ENCODE measurements around the gene PHKA2.
A peak's percentile ranks its signal among the peaks of the same experiment; 100 is the strongest.

The PHKA2 gene

DNA sequence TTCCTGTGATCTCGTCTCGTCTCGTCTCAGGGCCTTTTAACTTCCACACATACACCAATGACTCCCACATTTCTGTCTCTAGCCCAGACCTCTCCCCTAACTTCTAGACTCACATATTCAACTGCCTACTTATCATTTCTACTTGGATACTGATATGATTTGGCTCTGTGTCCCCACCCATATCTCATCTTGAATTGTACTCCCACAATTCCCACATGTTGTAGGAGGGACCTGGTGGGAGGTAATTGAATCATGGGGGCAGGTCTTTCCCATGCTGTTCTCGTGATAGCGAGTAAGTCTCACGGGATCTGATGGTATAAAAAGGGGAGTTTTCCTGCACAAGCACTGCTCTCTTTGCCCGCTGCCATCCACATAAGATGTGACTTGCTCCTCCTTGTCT, 8.9 kb downstream of the PHKA2 start:
- DNase-seq, result no peak

- peak in 3 of 14 donors; percentile 1 to 3 (median 2) for DNase-seq
Measured at GRCh38 chrX:18973527-18974192, 10.3 kb downstream of the PHKA2 start.

GRCh38 chrX:18971506-18971905, 12.4 kb downstream of the PHKA2 start:
- DNase-seq, result no peak

GRCh38 chrX:18970465-18970864, 13.4 kb downstream of the PHKA2 start:
- no peak for DNase-seq

GRCh38 chrX:18966624-18967023, 17.3 kb downstream of the PHKA2 start:
- peak in 1 of 14 donors; percentile 6 for DNase-seq

DNA sequence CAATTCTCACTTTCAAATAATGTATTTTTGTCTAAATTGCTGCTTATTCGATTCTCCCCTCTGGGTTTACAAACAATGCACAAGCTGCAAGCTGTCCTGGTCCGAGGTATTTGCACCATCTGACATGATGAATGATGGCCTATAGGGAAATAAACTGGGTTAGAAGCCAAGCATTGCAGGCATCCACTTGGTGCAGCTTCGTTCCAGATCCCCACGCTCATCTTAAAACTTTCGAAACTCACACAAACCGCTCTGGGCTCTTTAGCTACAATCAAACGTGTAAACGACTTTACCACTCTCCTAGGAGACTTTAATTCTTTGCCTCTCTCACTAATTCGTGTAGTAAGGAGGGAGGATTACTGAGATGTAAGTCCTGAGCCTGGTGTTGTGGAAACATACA, 19.0 kb downstream of the PHKA2 start:
- no peak for DNase-seq

GRCh38 chrX:18964026-18964425, 19.9 kb downstream of the PHKA2 start:
- no peak for DNase-seq

- DNase-seq, result no peak
Measured at GRCh38 chrX:18962329-18962728, 21.6 kb downstream of the PHKA2 start.

DNA sequence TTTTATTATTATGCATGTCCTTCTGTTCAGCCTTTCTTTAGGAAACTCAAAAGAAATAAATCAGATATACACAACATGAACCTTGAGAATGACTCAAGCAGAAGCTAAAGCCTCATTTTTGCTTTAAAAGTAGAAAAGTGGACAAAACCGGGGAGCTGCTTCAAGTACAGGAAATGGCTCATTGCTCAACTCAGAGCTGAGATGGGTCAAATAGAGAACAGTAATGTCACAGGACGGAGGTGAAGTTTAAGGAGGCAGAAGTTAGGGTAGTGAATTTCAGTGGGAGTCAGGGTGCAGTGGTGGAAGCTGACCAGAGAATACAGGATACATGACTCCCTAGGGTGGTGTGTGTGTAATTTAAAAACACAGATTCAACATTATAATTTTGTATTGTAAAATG, 22.2 kb downstream of the PHKA2 start:
- no peak for DNase-seq

GRCh38 chrX:18956303-18957032, 27.4 kb downstream of the PHKA2 start:
- no peak for DNase-seq

GRCh38 chrX:18955676-18956075, 28.2 kb downstream of the PHKA2 start:
- DNase-seq, result no peak

DNA sequence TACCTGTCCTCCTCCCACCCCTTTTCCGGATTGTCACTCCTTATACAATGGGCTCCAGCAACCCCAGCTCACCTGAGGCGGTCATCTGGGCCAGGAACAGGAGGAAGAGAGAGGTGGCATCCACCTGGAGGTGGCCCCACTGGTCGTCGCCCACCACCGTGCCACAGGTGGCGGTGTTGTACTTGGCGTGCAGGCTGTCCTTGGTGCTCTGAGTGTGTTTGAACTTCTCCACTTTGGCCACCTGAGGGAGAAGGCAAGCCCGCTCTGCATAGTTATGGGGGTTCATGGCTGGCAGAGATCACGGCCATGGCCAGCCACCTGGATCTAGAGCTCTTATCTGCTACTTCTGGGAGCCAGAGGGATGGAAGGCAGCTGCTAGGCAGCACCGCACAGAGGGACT, 32.9 kb downstream of the PHKA2 start:
- DNase-seq, result no peak

DNA sequence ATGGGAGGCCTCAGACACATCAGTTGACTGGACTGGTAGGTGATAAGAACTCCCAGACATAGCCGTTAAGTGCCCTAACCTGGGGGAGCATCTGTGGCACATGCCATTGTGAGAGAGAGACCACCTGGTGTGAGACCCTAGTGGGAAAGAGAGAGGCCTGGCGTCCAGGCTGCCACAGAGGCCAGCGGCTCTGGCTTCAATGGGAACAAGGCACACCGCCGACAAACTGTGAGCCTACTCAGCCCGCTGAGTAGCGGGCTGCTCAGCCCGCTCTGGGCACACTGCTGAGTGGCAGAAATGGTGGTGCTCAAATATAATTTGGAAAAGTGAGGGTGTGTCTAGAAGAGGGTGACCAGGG, 34.0 kb downstream of the PHKA2 start:
- no peak for DNase-seq

- DNase-seq, result no peak
Measured at GRCh38 chrX:18949291-18949943, 34.5 kb downstream of the PHKA2 start.

DNA sequence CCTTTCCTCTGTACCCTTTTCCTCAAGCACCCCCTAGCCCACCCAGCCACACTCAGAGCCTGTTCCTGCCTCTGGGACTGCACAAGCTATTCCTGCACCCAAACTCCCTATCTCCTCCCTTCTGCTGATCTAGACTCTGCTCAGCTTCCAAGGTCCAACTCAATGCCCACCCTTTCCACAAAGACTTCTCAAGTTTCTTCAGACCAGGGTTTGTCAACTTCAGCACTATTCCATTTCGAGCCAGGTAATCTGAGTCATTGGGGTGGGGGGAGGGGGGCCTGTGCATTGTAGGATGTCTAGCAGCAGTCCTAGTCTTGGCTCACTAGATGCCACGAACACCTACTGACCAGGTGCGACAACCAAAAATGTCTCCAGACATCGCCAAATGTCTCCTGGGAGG, 37.3 kb downstream of the PHKA2 start:
- no peak for DNase-seq

DNA sequence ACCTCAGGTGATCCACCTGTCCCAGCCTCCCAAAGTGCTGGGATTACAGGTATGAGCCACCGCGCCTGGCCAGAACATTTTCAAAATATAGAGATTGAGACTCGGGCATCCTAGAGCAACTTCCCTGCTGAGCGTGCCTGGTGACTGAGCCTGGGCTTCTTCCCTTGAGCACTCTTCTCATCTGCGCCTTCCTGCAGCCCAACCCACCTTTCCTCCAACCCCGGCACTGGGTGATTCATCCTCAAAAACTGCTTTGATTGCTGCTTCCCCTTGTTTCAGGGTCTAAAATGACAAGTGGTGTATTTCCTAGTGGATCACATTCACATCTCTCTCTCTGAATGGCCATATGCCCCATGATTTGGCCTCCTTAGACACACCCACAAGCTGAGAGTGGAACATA, 37.8 kb downstream of the PHKA2 start:
- no peak for DNase-seq

GRCh38 chrX:18945483-18945882, 38.4 kb downstream of the PHKA2 start:
- no peak for DNase-seq

- DNase-seq, result no peak
Measured at GRCh38 chrX:18944482-18944881, 39.4 kb downstream of the PHKA2 start.

DNA sequence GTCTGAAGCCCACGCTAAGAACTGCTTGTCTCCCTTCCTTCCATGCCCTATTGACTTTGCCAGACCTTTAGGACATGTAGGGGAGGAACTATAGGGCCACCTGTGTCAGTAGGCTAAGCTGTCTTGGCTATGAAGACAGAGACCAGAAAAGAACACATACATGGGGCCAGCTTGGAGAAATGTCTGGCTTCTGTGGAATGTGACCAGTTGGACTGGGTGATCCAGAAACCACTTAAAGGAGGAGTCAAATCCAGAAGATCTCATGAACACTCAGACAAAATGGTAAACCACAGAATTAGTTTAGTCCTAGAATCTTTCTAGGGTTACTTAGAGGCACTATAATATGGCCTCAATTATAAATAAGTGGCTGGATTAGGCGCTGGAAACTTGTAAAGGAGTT, 42.0 kb downstream of the PHKA2 start:
- DNase-seq, result no peak

- DNase-seq, result no peak
Measured at GRCh38 chrX:18938710-18939109, 45.2 kb downstream of the PHKA2 start.

GRCh38 chrX:18937173-18937572, 46.7 kb downstream of the PHKA2 start:
- DNase-seq, result no peak

GRCh38 chrX:18935893-18936292, 48.0 kb downstream of the PHKA2 start:
- DNase-seq, result no peak

DNA sequence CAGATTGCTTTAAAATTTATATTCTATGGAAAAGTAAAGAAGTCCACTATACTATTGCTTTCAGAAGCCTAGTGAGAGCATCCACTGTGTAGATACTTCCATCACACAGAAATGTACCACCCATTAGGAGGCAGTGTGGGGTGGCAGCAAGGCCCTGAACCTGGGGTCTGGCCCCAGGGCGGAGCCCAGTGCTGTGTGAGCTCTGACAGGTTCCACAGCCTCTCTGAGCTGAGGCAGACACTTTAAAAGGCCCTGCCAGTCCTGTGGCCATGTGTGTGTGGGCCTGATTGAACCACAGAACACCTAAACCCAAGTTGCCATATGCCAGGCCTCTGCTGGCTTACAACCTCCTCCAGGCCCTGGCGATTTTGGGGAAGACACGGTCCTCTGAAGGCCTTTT, 49.2 kb downstream of the PHKA2 start:
- no peak for DNase-seq

DNA sequence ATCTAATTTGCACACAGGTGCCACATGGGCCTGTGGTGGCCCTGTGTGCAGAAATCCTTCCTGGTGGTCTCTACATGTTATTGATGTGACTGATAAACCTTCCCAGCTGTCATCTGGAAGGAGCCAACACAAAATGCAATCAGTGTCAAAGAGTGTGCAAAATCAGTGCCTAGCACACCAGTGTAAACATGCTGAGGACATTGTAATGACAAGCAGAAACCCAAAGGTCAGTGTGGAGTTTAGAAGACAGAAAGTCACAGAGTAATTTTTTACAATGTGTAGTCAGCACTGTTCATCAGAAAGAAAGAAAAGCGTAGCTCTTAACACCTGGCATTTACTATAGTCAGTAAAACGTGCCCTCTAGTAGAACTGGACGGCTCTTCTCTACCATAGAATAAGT, 50.3 kb downstream of the PHKA2 start:
- no peak for DNase-seq
